Thyroid gland (tissue), 4 donors: ENCODE results near the gene GRIPAP1.

Source experiments
- POLR2A ChIP-seq, 2 donors: fragments of 450-650 bp; IDR thresholded peaks; one replicate each; pipeline ENCODE4 v1.6.1; 2017; ENCODE audit warnings: antibody characterized with exemption in 2 of 2, mild to moderate bottlenecking in 2 of 2, moderate library complexity in 1 of 2
- TF ChIP-seq, protein P1 (sequence below), 6 experiments: fragments of 200-600 bp in 3 of 6; fragments of 450-650 bp in 3 of 6; sonication (generic) in 3 of 6; IDR thresholded peaks; one replicate each; pipeline ENCODE4 v1.5.1; 2016 to 2019; ENCODE audit warnings: antibody characterized with exemption in 6 of 6, mild to moderate bottlenecking in 2 of 6, inconsistent platforms in 1 of 6, moderate library complexity in 1 of 6

DNA sequence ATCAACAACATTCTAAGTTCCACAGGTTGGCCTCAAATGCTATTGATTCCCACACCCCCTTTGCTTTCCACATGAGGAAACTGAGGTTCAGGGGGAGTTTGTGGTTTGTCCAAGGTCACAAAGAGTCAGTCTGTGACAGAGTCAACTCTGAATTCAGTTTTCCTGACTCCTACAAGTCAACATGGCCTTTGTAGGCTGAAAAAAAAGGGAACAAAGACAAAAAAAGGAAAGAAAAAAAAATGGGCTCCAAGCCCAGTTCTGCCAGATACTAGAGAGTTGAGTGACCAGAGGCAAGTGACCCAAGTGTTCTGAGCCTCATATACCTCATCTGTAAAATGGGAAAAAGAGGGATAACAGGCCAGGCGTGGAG is 66.8 kb downstream of the GRIPAP1 start:
- TF ChIP-seq, protein P1, sequence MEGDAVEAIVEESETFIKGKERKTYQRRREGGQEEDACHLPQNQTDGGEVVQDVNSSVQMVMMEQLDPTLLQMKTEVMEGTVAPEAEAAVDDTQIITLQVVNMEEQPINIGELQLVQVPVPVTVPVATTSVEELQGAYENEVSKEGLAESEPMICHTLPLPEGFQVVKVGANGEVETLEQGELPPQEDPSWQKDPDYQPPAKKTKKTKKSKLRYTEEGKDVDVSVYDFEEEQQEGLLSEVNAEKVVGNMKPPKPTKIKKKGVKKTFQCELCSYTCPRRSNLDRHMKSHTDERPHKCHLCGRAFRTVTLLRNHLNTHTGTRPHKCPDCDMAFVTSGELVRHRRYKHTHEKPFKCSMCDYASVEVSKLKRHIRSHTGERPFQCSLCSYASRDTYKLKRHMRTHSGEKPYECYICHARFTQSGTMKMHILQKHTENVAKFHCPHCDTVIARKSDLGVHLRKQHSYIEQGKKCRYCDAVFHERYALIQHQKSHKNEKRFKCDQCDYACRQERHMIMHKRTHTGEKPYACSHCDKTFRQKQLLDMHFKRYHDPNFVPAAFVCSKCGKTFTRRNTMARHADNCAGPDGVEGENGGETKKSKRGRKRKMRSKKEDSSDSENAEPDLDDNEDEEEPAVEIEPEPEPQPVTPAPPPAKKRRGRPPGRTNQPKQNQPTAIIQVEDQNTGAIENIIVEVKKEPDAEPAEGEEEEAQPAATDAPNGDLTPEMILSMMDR (IDR thresholded peaks at IDR 0.05), result no peak
- TF ChIP-seq POLR2A (IDR thresholded peaks at IDR 0.05), result no peak
